ENCODE data around the gene WDR27. TPM values are rescaled to one million over a fixed set of nuclear protein-coding genes. Genes with fewer than 3 reads are reported as not detected.

The WDR27 gene
- total and polyA plus RNA-seq, 12 donors, result 6.0 to 66.7 (median 27.7) TPM

- Histone ChIP-seq H3K9me3 (replicated peaks in 1 of 3) (no peaks in the 10 kb centered on the region), H3K4me1 (replicated peaks in 1 of 2) (no peaks in the 10 kb centered on the region), H3K27me3 (no peaks in the 10 kb centered on the region), H3K27ac (peak overlapping the region; percentile 54 to 77 (median 70)), H3K36me3 (replicated peaks in 1 of 2) (no peaks in the 10 kb centered on the region), H3K4me3 (peak overlapping the region in 2 of 4 donors; percentile 27 to 42)
- no peak for TF ChIP-seq POLR2A (IDR thresholded peaks at IDR 0.05)
- TF ChIP-seq, protein P1, sequence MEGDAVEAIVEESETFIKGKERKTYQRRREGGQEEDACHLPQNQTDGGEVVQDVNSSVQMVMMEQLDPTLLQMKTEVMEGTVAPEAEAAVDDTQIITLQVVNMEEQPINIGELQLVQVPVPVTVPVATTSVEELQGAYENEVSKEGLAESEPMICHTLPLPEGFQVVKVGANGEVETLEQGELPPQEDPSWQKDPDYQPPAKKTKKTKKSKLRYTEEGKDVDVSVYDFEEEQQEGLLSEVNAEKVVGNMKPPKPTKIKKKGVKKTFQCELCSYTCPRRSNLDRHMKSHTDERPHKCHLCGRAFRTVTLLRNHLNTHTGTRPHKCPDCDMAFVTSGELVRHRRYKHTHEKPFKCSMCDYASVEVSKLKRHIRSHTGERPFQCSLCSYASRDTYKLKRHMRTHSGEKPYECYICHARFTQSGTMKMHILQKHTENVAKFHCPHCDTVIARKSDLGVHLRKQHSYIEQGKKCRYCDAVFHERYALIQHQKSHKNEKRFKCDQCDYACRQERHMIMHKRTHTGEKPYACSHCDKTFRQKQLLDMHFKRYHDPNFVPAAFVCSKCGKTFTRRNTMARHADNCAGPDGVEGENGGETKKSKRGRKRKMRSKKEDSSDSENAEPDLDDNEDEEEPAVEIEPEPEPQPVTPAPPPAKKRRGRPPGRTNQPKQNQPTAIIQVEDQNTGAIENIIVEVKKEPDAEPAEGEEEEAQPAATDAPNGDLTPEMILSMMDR (IDR thresholded peaks at IDR 0.05), result no peak
- DNase-seq, result peak; percentile 66 to 88 (median 77)
- intact Hi-C loops (cut with DNase I), result no loop called here
- WGBS, 4 donors, result 53 to 70% (median 61%) methylated on average over 31 to 36 of the region's 36 CpGs
These were observed 249.5 kb downstream of the WDR27 start for GRCh38 chr6:169452117-169452868.

DNA sequence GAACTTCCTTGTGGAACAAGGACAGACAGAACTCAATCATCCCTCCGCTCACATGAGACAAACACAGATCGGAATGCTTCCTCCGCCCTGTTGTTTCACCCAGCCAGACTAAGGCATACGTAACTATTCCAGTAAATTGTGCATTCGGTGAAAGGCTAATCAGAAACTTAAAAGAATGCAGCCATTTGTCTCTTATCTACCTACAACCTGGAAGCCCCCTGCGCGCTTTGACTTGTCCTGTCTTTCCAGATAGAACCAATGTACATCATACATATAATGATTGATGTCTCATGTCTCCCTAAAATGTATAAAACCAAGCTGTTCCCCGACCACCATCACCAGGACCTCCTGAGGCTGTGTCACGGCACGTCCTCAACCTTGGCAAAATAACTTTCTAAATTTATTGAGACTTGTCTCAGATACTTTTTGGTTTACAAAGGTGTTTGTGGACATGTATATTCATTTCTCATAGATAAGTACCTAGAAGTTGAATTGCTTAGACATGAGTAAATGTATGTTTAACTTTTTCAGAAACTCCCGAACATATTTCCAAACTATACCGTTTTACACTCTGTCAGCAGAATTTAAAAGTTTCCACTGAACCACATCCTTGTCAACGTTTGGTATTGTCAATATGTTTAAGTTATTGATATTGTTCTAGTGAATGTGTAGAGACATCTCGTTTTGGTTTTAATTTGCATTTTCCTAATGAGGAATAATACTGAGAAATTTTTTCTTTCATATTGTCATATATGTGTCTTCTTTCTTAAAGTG lies 250.6 kb downstream of the WDR27 start:
- WGBS, 4 donors, result 66 to 81% (median 78%) methylated on average over 14 of the region's 14 CpGs
- no peaks in the 10 kb centered on the region for H3K36me3 ChIP-seq (replicated peaks in 1 of 2)
- no peaks in the 10 kb centered on the region for H3K9me3 ChIP-seq (replicated peaks in 1 of 3)
- peak overlapping the region in 1 of 4 donors; percentile 42 for H3K4me3 ChIP-seq
- H3K27me3 ChIP-seq, result no peaks in the 10 kb centered on the region
- no peak for DNase-seq
- intact Hi-C loops (cut with DNase I), result no loop called here
- H3K27ac ChIP-seq, result peak overlapping the region in 3 of 5 donors; percentile 53 to 77 (median 54)
- TF ChIP-seq, protein P1 (IDR thresholded peaks at IDR 0.05), result no peak
- TF ChIP-seq POLR2A (IDR thresholded peaks at IDR 0.05), result no peak
- no peaks in the 10 kb centered on the region for H3K4me1 ChIP-seq (replicated peaks in 1 of 2)

DNA sequence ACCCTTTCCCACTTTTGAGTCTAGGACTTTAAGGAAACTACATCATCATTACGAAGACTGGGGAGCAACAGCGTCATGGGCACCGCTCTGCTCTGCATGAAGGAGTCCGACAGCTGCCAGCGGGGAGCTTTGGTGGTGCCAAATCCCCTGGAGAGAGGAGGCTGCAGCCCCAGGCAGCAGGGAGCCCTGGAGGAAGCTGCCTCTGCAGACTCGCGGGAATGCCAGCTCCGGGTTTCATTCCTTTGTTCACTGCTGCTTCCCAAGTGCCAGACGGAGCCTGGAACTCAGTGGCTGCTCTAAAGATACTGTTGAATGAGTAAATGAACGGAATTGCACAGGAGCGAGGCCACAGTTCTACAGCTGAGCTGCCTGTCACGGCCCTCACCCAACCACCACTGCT lies 251.7 kb downstream of the WDR27 start:
- TF ChIP-seq, protein P1 (IDR thresholded peaks at IDR 0.05), result no peak
- TF ChIP-seq POLR2A (IDR thresholded peaks at IDR 0.05), result no peak
- no peaks in the 10 kb centered on the region for H3K9me3 ChIP-seq (replicated peaks in 1 of 3)
- no peaks in the 10 kb centered on the region for H3K4me1 ChIP-seq (replicated peaks in 1 of 2)
- no peak for DNase-seq
- no peaks in the 10 kb centered on the region for H3K27me3 ChIP-seq
- H3K27ac ChIP-seq, result peak overlapping the region in 1 of 5 donors; percentile 53
- H3K4me3 ChIP-seq, result no peak overlapping the region
- no peaks in the 10 kb centered on the region for H3K36me3 ChIP-seq (replicated peaks in 1 of 2)
- 90 to 93% (median 92%) methylated on average over 12 of the region's 12 CpGs for WGBS, 4 donors
- intact Hi-C loops (cut with DNase I), result no loop called here

DNA sequence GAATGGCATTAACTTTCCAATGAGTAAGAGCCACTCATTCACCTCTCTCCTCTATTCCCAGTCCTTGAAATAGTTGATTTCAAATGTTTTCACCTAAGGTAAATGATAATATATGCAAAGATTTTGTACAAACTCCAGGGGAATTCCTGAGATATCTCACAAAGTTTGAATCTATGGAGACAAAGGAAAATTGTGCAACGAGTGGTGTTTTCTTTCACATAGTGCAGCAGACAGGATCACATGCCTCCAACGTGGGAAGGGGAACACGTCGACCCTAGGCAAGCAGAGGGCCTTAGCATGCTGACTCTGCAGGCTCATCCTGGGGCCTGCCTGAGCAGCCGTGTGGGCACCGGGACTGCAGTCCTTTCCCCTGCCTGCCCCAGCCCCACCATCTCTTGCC lies 252.6 kb downstream of the WDR27 start:
- Histone ChIP-seq H3K27me3 (no peaks in the 10 kb centered on the region), H3K27ac (no peak overlapping the region), H3K4me3 (no peak overlapping the region), H3K9me3 (replicated peaks in 1 of 3) (no peaks in the 10 kb centered on the region), H3K4me1 (replicated peaks in 1 of 2) (no peaks in the 10 kb centered on the region), H3K36me3 (replicated peaks in 1 of 2) (no peaks in the 10 kb centered on the region)
- TF ChIP-seq, protein P1 (IDR thresholded peaks at IDR 0.05), result no peak
- TF ChIP-seq POLR2A (IDR thresholded peaks at IDR 0.05), result no peak
- WGBS, 4 donors, result 80 to 89% (median 87%) methylated on average over 6 of the region's 6 CpGs
- intact Hi-C loops (cut with DNase I), result no loop called here
- no peak for DNase-seq
